Measurements from ENCODE around the gene NSDHL.

The NSDHL gene

GRCh38 chrX:152915541-152916241 is 84.8 kb downstream of the NSDHL start:
- DNase-seq, result no peak

GRCh38 chrX:152917656-152918579 is 87.1 kb downstream of the NSDHL start:
- no peak for DNase-seq

GRCh38 chrX:152918707-152919106 is 87.8 kb downstream of the NSDHL start:
- no peak for DNase-seq

Measured in NCI-H2029 treated with DMSO at 0.1 percent for 48 hours (cell line).